C4-2B (cell line): ENCODE data around the gene ARL5B.

Source experiments
- CTCF ChIP-seq: fragments of 450-650 bp; conservative IDR thresholded peaks from 2 replicates; pipeline ENCODE4 v1.5.1; 2017; ENCODE audit warnings: mild to moderate bottlenecking
- ZFX ChIP-seq: fragments of 450-650 bp; IDR thresholded peaks from 2 replicates; pipeline ENCODE4 v1.6.1; 2017

GRCh38 chr10:18681971-18682411 lies 22.8 kb downstream of the ARL5B start:
- TF ChIP-seq CTCF = no peak
- TF ChIP-seq ZFX = no peak
